Panc1 (cell line): ENCODE measurements around the gene NME5. TPM values are rescaled to one million over a fixed set of nuclear protein-coding genes. Genes with fewer than 3 reads are reported as not detected.

Experiments
- ATAC-seq: fragments of 200-7000 bp; cut with Tn5 transposase; 2 replicates; pipeline ENCODE4 v1.9.1; 2020; ENCODE audit warnings: mild to moderate bottlenecking, moderate library complexity
- BruUV-seq: library from RNA; stranded (reverse); fragments of 400-500 nt; replicated peaks from 2 replicates; lab custom pipeline; 2021; lab: Mats Ljungman, UMichigan
- CTCF ChIA-PET: fragments of 300-600 bp; sonication (Branson Sonifier 250); formaldehyde crosslinking; loops from one replicate; lab custom pipeline; 2022; ENCODE audit warnings: antibody characterized with exemption; lab: Charles Lee
- POLR2A ChIA-PET: fragments of 300-600 bp; sonication (Branson Sonifier 250); formaldehyde crosslinking; loops from one replicate; lab custom pipeline; 2022; ENCODE audit warnings: antibody characterized with exemption; lab: Charles Lee
- DNase-seq: peaks from one replicate; pipeline ENCODE4 v3.0.0-alpha.2; 2010; ENCODE audit warnings: low read depth, low spot score
- H3K27ac ChIP-seq: 2 replicates; pipeline ENCODE4 v1.5.1; 2011; ENCODE audit warnings: mild to moderate bottlenecking, low read length, inconsistent platforms
- H3K27me3 ChIP-seq: fragments of 200-500 bp; sonication (Bioruptor generic); 2 replicates; pipeline ENCODE4 v1.6.0; 2014; ENCODE audit warnings: low read length, inconsistent platforms; ENCODE audit not compliant: control insufficient read depth, insufficient read depth
- H3K36me3 ChIP-seq: fragments of 200-500 bp; sonication (Bioruptor generic); 2 replicates; pipeline ENCODE4 v1.5.1; 2014; ENCODE audit warnings: inconsistent platforms, mild to moderate bottlenecking, low read length, moderate library complexity; ENCODE audit not compliant: control insufficient read depth, insufficient read depth
- H3K4me1 ChIP-seq: 2 replicates; pipeline ENCODE4 v1.5.1; 2011; ENCODE audit warnings: inconsistent platforms, mild to moderate bottlenecking, low read length, moderate library complexity; ENCODE audit not compliant: control insufficient read depth, insufficient read depth
- H3K4me3 ChIP-seq, 2 experiments: 2 replicates each; pipeline ENCODE4 v1.5.1; 2011 to 2012; ENCODE audit warnings: low read depth in 2 of 2, low read length in 2 of 2, mild to moderate bottlenecking in 2 of 2, inconsistent platforms in 1 of 2, moderate library complexity in 1 of 2
- H3K9me3 ChIP-seq: fragments of 200-500 bp; sonication (Bioruptor generic); 2 replicates; pipeline ENCODE4 v1.5.1; 2014; ENCODE audit warnings: low read depth, mild to moderate bottlenecking, inconsistent platforms, low read length, moderate library complexity; ENCODE audit not compliant: control insufficient read depth, insufficient read depth
- POLR2AphosphoS5 ChIP-seq: IDR thresholded peaks from 2 replicates; pipeline ENCODE4 v1.6.1; 2012; ENCODE audit warnings: mild to moderate bottlenecking, low read depth, low read length, moderate library complexity
- SIN3A ChIP-seq: IDR thresholded peaks from 2 replicates; pipeline ENCODE4 v1.6.1; 2012; ENCODE audit warnings: low read depth, mild to moderate bottlenecking, low read length, moderate library complexity, borderline replicate concordance; ENCODE audit not compliant: insufficient read depth
- TCF7L2 ChIP-seq: IDR thresholded peaks from 2 replicates; pipeline ENCODE4 v1.6.1; 2011; ENCODE audit warnings: mild to moderate bottlenecking, low read depth, low read length, inconsistent platforms
- in situ Hi-C: cut with HindIII; loops from 2 replicates; pipeline ENCODE4 v1.10.0; 2016; ENCODE audit warnings: low sequenced_read_pairs, low pct_unique_long_range_greater_than_20kb
- intact Hi-C: fragments of 100-400 bp; cut with micrococcal nuclease; formaldehyde crosslinking; loops from one replicate; pipeline ENCODE4 v1.10.0; 2022; ENCODE audit not compliant: unreplicated experiment
- total RNA-seq: library from RNA; stranded (reverse); gene quantifications from one replicate; pipeline ENCODE4 v1.2.1, GENCODE V29; 2021; ENCODE audit not compliant: unreplicated experiment
- TF ChIP-seq, protein P1 (sequence below): fragments of 450-650 bp; IDR thresholded peaks from 2 replicates; pipeline ENCODE4 v1.5.1; 2017; ENCODE audit warnings: mild to moderate bottlenecking
- TF ChIP-seq, protein P2 (sequence below), 2 experiments: IDR thresholded peaks; 2 replicates each; pipeline ENCODE4 v1.6.1; 2011 to 2012; ENCODE audit warnings: low read depth in 2 of 2, control low read depth in 1 of 2, low read length in 1 of 2, mild to moderate bottlenecking in 1 of 2, moderate library complexity in 1 of 2; ENCODE audit not compliant: insufficient read depth in 1 of 2

The NME5 gene
- total RNA-seq, 1 experiment from 2014 or later: 1.7 TPM

DNA sequence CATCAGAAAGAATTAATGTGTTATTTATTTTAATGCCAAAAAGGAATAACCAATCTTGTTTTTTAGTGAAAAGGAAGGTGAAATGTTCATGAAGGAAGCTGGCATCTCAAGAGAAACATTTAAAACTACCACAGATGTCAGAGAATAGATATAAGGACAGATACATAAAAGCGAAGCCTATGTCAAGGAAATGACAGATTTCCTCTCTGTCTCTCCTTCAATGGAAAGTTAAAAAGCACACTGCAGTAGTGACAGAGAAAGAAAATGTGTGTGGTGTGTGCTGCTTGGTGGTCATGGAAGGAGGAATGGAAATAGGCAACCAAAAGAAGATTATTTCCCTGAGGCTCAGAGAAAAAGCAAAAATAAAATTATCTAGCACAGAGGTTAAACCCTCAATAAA, 46.2 kb downstream of the NME5 start:
- CTCF ChIA-PET: interaction anchor here (0.7 kb wide), 1 partner anchor 18 kb away, joined by 6 read pairs; no protein-coding TSS in a partner anchor

DNA sequence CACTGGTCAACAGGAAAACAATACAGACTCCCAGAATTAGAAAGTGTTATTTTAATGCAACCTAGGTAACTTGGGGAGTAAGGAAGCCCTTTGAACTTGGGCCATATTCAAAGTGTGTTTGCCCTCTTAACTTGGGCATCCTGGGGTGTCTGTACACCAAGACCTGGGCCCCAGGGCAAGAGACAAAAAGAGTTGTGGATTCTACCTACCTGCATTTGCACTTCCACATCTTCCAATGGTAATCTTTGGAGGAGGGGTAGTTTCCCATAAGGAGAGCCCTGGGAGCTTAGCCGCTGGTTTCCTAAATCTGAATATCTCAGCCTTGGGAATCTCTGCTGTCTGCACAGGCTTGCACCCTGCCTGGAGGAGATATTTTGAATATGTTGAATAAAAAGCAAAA, 46.9 kb downstream of the NME5 start:
- ATAC-seq (no peak), DNase-seq (no peak)
- H3K4me3 ChIP-seq: no peak overlapping the region
- ChIA-PET CTCF (interaction anchor here (0.6 kb wide), 1 partner anchor 9 kb away, joined by 3 read pairs; no protein-coding TSS in a partner anchor), POLR2A (no interaction called here)
- peaks cover 3% of the 10 kb centered on the region; the same call in 1 of the 2 replicates for H3K27me3 ChIP-seq
- no peaks in the 10 kb centered on the region for H3K36me3 ChIP-seq
- in situ Hi-C loops (no loop called here), intact Hi-C loops (no loop called here)
- TF ChIP-seq SIN3A (no peak), POLR2AphosphoS5 (no peak), TCF7L2 (no peak)
- TF ChIP-seq, protein P1, sequence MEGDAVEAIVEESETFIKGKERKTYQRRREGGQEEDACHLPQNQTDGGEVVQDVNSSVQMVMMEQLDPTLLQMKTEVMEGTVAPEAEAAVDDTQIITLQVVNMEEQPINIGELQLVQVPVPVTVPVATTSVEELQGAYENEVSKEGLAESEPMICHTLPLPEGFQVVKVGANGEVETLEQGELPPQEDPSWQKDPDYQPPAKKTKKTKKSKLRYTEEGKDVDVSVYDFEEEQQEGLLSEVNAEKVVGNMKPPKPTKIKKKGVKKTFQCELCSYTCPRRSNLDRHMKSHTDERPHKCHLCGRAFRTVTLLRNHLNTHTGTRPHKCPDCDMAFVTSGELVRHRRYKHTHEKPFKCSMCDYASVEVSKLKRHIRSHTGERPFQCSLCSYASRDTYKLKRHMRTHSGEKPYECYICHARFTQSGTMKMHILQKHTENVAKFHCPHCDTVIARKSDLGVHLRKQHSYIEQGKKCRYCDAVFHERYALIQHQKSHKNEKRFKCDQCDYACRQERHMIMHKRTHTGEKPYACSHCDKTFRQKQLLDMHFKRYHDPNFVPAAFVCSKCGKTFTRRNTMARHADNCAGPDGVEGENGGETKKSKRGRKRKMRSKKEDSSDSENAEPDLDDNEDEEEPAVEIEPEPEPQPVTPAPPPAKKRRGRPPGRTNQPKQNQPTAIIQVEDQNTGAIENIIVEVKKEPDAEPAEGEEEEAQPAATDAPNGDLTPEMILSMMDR: no peak
- TF ChIP-seq, protein P2, sequence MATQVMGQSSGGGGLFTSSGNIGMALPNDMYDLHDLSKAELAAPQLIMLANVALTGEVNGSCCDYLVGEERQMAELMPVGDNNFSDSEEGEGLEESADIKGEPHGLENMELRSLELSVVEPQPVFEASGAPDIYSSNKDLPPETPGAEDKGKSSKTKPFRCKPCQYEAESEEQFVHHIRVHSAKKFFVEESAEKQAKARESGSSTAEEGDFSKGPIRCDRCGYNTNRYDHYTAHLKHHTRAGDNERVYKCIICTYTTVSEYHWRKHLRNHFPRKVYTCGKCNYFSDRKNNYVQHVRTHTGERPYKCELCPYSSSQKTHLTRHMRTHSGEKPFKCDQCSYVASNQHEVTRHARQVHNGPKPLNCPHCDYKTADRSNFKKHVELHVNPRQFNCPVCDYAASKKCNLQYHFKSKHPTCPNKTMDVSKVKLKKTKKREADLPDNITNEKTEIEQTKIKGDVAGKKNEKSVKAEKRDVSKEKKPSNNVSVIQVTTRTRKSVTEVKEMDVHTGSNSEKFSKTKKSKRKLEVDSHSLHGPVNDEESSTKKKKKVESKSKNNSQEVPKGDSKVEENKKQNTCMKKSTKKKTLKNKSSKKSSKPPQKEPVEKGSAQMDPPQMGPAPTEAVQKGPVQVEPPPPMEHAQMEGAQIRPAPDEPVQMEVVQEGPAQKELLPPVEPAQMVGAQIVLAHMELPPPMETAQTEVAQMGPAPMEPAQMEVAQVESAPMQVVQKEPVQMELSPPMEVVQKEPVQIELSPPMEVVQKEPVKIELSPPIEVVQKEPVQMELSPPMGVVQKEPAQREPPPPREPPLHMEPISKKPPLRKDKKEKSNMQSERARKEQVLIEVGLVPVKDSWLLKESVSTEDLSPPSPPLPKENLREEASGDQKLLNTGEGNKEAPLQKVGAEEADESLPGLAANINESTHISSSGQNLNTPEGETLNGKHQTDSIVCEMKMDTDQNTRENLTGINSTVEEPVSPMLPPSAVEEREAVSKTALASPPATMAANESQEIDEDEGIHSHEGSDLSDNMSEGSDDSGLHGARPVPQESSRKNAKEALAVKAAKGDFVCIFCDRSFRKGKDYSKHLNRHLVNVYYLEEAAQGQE (IDR thresholded peaks at IDR 0.05; ENCODE audit: insufficient read depth in 1 of 2, low read depth in 2 of 2, low read length in 1 of 2): no peak
- H3K4me1 ChIP-seq: no peaks in the 10 kb centered on the region
- BruUV-seq: no TSS peak
- no peaks in the 10 kb centered on the region for H3K9me3 ChIP-seq
- H3K27ac ChIP-seq: no peak overlapping the region

More for the DNA sequence above, 46.2 kb downstream of the NME5 start:
- in situ Hi-C loops (no loop called here), intact Hi-C loops (no loop called here)
- no peak for TF ChIP-seq TCF7L2
- no peak for TF ChIP-seq SIN3A
- Histone ChIP-seq H3K9me3 (no peaks in the 10 kb centered on the region), H3K4me3 (no peak overlapping the region), H3K27me3 (peaks cover 3% of the 10 kb centered on the region; the same call in 1 of the 2 replicates), H3K27ac (no peak overlapping the region), H3K36me3 (no peaks in the 10 kb centered on the region), H3K4me1 (no peaks in the 10 kb centered on the region)
- POLR2A ChIA-PET: no interaction called here
- DNase-seq (no peak), ATAC-seq (no peak)
- BruUV-seq: no TSS peak

DNA sequence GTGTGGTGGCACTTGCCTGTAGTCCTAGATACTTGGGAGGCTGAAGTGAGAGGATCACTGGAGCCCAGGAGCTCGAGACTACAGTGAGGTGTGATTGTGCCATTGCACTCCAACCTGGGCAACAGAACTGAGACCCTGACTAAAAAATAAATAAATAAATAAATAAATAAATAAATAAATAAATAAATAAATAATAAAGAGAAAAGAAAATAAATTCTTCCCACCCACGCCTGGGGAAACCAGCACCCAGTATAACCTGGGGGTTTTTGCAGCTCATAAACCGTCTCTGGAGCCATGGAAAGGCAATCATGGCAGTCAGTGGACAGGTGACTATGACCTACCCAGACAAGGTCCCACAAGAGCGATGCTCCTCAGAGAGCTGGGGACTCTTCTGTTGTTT, 47.5 kb downstream of the NME5 start:
- CTCF ChIA-PET: no interaction called here
- DNase-seq (no peak), ATAC-seq (no peak)
- H3K4me3 ChIP-seq: no peak overlapping the region
- TF ChIP-seq TCF7L2 (no peak), SIN3A (no peak), POLR2AphosphoS5 (no peak)
- TF ChIP-seq, protein P1: no peak
- TF ChIP-seq, protein P2 (IDR thresholded peaks at IDR 0.05; ENCODE audit: insufficient read depth in 1 of 2, low read depth in 2 of 2, low read length in 1 of 2): no peak
- intact Hi-C loops (no loop called here), in situ Hi-C loops (no loop called here)
- peaks cover 3% of the 10 kb centered on the region; the same call in 1 of the 2 replicates for H3K27me3 ChIP-seq
- H3K4me1 ChIP-seq: no peaks in the 10 kb centered on the region
- no peaks in the 10 kb centered on the region for H3K36me3 ChIP-seq
- no peak overlapping the region for H3K27ac ChIP-seq
- BruUV-seq: no TSS peak
- no peaks in the 10 kb centered on the region for H3K9me3 ChIP-seq
- POLR2A ChIA-PET: no interaction called here
